NCI-H460 (cell line): ENCODE data around the gene DRC3. TPM values are rescaled to one million over a fixed set of nuclear protein-coding genes. Genes with fewer than 3 reads are reported as not detected.

Experiments used
- DNase-seq: peaks from one replicate; pipeline ENCODE4 v3.0.0-alpha.2; 2016; ENCODE audit warnings: low read depth; ENCODE audit errors: extremely low read depth
- total RNA-seq: library from RNA; depleted of rRNA; stranded (reverse); fragments of >200 nt; shearing (Covaris generic); gene quantifications from 2 replicates; pipeline ENCODE4 v1.2.3, GENCODE V29; 2014

The DRC3 gene
- total RNA-seq, 1 experiment from 2014 or later: 0.40 TPM

DNA sequence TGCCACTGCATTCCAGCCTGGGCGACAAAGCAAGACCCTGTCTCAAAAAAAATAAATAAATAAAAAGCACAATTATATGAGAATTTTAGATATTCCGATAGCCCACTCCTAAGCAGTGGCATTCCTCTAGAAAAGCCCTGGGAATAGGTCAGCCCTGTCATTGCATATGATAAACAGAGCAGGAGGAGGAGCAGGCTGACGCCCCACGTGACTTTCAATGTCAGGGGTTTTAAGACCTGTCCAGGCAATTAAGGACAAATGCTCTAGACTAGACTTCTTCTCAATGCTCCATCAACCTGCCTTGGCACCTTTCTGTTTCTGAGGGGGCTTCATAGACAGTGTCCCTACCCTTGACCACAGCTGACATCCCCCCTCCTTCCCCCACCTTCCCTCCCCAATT is 8.0 kb upstream of the DRC3 start:
- no peak for DNase-seq

DNA sequence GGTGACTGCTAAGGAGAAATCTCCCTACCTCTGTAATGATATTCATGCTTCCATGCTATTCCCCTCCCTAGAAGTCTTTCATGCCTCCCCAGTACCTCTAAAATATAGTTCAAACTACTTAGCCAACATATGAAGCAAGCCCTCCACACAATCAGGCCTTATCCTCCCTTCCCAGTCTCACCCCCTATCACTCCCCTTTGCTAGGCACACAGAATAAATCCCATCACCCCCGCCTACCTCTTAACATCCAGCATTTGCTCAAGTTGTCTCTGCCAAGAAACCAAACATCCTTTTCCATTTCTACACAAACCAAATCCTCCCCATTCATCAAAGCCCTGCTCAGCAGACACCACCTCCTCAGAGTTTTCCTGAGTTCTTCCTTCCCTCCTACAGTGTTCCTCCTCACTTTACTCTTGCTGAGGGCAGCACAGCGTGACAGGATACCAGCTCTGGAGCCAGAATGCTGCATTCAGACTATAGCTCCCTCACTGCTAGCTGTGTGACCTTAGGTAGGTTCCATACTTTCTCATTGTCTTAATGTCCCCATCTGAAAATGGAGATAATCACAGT is 7.4 kb upstream of the DRC3 start:
- DNase-seq: no peak

DNA sequence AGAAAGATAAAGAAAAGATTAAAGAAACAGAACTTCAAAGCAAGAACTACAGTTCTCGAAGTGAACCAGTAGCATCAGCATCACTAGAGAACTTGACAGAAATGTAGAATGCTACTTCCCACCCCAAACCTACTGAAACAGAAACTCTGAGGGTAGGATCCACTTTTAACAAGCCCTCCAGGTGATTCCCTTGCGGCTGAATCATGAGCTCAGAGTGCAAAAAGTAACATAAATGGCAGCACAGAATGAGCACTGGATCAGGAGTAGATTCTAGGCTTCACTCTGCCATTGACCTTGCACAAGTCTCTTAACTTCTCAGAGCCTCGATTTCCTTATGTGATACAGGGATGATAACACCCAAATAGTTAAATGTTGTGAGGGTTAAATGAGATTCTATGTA is 6.3 kb upstream of the DRC3 start:
- no peak for DNase-seq

DNA sequence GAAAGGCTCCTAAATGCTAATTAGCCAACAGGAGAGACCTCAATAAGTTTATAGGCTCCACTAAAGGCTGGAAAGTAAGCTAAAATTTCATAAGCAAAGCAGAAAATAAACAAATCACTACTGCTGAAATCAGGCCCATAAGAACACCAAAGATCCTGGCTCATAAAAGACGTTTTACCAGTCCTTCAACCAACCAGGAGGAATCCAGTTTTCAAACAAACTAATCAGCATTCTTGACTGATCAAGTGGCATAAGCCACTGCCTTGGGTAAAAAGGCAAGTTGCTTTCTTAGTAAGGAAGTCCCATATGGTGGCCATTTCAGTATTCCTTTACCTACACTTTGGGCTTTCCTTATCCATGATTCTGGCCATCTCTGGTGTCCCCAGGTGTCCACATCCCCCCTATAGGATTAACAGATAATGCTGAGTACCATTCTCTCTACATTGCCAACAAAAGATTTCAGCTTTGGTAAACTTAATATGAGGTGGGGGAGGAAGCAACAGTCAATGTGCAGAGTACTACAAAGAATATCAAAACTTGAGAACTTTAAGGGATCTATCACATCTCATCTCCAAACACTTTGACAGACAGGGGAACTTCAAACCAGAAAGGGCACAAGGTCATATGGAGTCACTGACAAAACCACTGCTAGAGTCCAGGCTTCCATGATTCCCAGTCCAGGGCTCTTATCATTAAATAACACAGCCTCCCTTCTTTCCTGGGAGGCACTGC is 1.8 kb upstream of the DRC3 start:
- DNase-seq: no peak

DNA sequence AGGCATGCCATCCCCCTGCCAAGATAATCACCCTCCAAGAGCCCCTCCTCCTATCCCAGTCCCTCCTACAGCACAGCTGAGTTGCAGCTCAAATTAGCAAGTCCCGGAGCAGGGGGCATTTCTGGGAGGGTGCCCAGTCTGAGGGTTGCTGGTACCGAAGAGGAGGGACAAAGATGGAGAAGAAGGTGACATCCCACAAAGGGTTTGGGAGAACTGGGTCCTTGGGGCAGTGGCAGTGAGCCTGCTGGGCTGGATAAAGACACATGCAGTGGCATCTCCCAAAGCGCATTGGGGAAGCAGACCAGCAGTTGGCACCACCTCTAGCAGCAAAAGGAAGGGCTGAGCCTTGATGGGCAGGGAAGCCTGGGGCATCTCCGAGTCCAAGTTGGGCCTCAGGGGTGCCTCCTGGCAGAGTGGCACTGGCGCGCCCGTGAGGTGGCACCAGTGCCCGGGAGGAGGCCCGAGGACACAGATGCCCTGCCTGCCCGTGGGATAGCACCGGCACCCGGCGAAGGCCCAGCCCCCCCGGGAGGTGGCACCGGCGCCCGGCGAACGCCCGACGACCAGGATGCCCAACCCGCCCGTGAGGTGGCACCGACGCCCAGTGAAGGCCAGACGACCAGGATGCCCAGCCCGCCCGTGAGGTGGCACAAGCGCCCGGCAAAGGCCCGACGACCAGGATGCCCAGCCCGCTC is 1.1 kb upstream of the DRC3 start:
- no peak for DNase-seq

DNA sequence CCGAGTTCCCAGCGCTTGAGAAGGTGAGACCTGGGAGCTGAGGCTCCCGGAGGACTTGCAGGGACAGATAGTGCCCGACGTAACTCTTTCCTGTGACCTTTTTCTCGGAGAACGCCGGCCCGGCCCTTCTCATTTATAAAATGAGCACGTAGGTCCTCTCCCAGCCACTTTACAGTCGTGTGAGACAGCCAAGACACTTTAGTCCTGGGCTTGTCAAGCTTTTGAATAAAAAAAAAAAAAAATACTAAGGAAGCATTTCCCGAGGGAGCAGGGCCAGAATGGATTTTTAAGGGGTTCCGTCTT is 241 bp downstream of the DRC3 start:
- no peak for DNase-seq

DNA sequence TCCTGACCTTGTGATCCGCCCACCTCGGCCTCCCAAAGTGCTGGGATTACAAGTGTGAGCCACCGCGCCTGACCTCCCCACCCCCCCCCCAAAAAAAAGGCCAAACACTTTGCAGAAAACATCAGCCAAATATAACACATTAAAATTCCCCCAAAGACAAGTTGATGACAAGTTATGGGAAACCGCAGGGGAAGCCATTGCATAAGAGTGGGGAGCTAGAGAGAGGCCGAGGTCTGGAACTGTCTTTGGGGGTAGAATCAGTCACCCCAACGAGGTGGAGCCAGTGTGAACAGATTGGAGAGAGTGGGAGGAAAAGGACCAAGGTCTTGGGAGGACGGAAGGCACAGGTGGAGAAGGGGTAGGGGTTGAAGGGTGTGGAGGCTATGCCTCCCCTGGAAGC is 2.8 kb downstream of the DRC3 start:
- no peak for DNase-seq

DNA sequence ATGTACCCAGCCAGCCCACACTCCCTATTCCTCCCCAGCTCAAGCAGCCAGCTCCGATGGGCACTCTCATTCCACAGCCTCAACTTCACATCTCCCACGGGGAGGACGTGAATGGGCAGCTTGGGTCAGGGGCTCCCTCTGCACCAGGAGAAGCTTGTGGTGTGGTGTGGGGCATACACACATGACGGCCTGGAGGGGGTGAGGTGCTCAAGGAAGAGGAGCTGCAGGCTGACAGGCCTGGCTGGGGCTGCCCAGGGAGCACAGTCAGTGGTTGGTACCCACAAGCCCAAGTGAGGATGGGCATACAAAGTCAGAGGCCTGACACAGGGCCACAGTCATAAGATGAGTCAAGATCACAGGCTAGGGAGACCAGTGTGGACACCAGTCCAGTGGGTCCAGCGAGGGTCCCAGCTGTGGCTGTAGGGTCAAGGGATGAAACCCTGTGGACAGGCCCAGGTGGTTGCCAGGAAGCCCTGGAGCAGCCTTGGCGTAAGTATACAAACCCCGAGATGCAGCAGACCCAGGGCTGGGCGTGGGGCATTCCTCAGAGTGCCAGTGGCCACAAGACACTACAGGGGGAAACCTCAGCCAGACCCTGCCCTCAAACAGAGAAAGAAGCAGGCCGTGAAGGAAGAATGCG is 4.4 kb downstream of the DRC3 start:
- DNase-seq: no peak

DNA sequence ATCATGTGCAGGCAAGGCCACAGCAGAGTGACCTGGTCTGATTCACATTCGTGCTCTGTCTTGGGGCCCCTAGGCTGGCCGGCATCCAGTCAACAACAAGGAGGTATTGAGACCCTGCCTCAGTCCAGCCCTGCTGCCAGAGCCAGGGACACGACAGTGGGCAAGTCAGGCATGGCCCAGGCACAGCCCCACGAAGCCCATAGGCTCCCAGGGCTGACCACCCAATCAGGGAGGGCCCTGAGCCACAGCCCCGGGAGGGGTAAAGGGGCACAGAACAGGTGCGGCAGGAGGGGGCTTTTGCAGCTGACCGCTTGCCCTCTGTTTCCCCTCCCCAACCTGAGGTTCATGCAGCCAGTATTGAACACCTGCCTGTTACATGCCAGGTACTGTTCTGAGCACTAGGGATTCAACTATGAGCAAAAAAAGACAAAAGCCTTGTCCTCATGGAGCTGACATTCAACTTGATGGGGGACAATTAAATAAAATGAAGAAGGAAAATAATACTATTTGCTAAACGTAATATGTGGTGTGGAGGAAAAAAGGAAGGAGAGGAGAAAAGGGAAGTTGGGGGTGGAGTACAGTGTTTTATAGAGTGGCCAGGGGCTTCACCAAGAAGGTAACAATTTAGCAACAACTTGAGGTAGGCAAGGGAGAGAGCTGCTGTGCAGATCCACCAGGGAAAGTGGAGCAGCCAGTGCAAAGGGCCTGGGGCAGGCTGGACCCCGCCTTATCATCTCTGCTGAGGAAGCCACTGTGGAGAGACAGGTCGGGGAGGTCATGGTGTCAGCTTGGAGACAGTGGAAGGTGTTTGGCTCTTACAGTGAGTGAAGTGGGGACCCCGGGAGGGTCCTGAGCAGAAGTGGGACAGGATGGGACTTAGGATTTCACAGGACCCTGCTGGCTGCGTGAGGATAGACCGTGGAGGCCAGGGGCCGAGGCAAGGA is 6.1 kb downstream of the DRC3 start:
- no peak for DNase-seq

DNA sequence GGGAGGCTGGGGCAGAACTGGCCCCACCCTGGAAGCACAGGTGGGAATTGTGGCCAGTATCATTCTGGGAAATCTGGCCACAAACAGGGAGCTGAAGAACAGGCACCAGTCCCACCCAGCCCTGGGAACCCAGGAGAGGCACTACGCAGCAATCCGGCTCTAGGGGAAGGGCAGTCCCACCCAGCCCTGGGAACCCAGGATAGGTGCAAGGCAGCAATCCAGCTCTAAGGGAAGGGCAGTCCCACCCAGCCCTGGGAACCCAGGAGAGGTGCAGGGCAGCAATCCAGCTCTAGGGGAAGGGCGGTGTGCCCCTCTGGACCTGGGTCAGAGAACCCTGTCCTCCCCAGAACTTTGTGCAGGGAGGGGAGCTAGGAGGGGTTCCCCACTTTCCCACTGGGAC is 7.1 kb downstream of the DRC3 start:
- no peak for DNase-seq

DNA sequence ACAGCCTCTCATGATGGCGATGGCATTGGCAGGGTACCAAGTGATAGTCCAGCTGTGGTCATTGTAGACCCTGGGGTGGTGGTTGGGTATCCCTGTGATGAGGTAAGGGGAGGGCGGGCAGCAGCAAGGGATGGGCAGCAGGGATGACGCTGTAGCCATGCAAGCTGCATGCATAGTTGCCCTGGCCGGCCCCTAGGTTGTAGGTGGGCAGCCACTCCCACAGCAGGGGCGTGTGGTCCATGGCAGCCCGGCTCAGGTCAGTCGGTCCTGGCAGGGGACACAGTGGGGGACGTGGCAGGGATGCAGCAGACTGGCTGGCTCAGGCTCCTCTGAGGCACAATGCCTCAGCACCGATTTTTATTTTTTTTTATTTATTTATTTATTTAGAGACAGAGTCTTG is 8.7 kb downstream of the DRC3 start:
- no peak for DNase-seq

DNA sequence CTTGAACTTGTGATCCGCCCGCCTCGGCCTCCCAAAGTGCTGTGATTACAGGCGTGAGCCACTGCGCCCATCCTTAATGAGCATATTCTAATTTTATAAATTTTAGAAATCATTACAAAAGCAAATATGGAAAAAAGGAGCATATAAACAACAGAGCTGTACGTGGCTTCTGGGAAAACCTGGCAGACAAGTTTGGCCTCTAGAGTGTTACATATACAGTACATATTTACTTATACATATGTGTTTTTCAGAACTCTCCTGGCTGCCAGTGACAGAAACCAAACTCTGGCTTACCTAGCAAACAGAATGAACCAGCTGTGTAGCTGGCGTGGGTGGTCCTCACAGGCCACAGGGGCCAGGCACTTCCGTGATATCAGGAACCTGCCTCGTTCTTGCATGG is 10.1 kb downstream of the DRC3 start:
- no peak for DNase-seq

DNA sequence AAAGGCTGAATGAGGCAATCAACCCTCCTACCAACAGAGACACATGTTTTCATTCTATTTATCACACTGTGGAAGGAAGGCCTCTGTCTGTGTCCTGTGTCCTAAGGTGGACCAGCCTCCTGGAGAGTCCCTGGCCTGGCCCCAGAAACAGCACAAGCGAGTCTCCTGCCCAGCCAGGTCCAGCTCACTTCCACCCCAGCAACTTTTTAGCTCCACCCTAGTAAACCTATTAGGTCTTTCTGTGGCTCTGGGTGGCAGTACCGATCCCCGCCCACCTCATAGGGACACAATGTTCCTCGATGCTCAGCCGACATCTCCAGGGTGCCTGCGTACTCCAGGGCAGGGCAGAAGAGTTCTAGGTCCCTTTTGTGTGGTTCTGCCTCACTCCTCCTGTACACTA is 10.7 kb downstream of the DRC3 start:
- DNase-seq: no peak

DNA sequence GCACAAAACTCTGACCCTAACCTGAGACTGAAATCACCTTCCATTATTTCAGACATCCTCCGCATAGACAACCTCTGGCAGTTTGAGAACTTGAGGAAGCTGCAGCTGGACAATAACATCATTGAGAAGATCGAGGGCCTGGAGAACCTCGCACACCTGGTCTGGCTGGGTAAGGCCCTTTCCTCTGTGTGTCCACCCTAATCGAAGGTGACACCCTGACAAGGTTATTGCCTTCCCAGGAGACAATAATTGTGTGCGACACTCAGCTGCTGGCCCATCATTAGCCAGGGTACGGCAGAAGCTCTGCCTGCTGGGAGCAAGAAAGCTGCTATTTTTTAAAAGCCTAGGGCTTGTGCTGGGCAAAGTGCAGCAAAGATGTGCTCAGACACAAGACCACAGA is 11.1 kb downstream of the DRC3 start:
- no peak for DNase-seq

DNA sequence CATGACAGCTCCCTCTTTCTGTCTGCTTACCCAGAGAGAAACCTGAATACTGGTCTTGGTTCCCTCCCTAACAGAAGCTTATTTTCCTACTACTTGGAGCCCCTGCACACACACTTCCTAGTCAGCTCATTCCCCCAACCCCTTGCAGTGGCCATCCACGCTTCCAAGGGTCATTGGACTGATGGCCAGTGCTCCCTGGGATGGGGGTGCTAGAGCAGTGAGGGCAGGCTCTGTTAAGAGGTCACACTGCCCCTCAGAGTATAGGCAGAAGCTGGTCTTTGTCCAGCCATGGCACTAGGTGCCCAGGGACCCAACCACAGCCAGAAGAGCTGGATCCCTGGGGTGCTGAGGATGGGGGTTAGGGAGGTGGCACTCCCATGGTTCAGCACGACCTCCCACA is 12.5 kb downstream of the DRC3 start:
- no peak for DNase-seq

DNA sequence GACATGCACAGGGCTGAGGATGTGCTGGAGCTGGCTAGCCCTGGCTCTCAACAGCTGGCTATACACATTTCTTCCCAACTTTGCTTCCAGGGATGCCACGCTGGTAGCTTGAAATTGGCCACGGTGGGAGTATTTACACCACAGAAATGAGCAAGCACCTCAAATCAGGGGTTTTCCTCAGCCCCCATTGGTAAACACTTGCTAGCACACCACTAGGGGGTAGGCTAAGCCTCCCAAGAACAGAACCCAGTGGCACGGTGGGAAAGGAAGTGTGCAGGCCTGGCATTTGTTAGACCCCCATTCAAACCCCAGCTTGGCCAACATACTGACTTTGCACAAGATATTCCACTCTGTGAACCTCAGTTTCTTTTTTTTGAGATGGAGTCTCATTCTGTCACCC is 12.9 kb downstream of the DRC3 start:
- no peak for DNase-seq

DNA sequence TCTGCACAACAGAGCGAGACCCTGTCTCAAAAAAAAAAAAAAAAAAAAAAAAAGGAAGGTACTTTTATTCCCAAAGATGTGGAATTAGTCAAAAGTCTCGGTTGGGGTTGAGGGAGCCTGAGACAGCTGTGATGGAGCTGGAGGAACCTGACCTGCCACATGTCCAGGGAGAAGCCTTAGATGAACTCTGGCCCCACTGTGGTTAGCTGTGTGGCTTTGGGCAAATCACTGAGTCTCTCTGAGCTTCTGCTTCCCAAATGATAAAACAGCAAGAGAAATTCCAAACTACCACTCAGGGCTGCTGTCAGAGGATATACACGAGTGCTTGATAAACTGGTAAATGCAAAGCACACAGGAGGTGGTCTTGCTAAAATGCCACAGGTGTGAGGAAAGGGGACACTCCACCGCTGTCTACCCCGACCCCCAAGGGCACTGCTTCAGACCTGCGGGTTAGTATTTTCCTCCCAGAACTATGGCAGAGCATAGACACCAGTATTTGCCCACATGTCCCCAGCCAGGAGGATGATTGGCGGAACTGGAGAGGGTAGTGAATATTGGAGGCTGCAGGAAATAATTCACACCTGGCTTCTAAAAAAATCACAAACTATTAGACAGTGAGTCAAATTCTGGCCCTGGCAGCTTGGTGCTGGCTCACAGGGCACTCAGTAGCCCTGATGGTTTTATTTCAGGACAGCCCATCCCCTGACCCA is 14.7 kb downstream of the DRC3 start:
- no peak for DNase-seq

DNA sequence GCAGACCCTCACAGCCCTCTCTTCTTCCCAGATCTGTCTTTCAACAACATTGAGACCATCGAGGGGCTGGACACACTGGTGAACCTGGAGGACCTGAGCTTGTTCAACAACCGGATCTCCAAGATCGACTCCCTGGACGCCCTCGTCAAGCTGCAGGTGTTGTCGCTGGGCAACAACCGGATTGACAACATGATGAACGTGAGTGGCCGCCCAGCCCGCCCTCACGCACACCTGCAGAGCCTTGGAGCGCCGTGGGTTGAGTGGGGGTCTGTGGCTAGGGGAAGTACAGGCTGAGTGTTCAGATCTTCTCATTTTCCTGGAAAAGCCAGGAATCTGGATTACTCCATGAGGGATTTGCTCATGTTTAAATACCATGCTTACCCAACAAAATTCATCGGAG is 15.2 kb downstream of the DRC3 start:
- DNase-seq: no peak

DNA sequence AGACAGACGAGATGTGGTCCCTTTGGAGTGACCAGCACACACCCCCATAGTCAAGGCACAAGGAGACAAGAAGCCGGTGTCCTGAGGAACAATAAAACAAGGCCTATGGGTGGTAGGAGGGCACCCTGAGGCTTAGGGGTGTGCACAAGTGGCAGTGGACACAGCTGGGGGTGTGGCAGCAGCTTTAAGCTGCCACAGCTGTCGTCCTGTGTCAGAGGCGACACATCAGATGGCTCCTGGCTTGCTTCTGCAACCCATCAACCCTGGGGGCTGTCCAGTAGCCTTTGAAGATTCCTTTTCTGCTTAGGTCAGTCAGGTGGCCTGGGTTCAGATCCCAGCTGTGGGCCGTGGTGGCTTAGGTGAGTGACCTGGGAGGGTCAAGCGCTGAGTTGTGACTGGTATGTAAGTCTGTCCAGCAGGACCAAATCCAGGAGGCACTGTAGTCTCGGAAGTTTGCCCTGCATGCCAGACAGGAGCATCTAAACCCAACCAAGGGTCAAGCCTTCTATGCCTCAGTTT is 15.8 kb downstream of the DRC3 start:
- no peak for DNase-seq

DNA sequence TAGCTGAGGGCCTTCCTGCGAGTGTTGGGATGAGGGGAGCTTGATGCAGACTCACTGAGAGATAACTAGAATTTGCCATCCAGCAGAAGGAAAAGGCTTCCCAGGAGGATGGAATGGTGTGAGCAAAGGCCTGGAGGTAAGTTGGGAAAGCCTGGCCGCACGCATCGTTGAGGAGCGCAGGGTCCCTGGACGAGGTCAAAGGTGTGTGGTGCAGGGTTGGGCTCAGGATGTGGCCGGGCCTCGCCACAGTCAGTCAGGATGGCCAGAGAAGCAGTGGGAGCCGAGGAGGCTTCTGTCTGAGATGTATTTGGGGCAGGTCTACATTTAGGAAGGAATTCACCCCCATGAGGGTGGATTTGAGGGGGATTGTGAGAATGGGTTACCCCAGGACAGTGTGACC is 16.4 kb downstream of the DRC3 start:
- no peak for DNase-seq
